ENCODE results near the gene RGCC. TPM values are rescaled to one million over a fixed set of nuclear protein-coding genes. Genes with fewer than 3 reads are reported as not detected.
"Not testable (repeated sequence)": the region's sequence is repeated elsewhere in the genome, so short reads cannot be mapped to it uniquely, and the experiment has no call there.

Gene RGCC
- total and polyA plus RNA-seq, 8 donors: 93.4 to 196 (median 143) TPM

GRCh38 chr13:41500511-41500910 lies 43.2 kb downstream of the RGCC start:
- no peaks in the 10 kb centered on the region for H3K27me3 ChIP-seq
- H3K27ac ChIP-seq: no peak overlapping the region
- intact Hi-C loops (cut with DNase I): no loop called here
- H3K36me3 ChIP-seq: no peaks in the 10 kb centered on the region
- ATAC-seq (peak; percentile 75), DNase-seq (no peak)
- H3K4me3 ChIP-seq: no peak overlapping the region
- TF ChIP-seq, protein P1, sequence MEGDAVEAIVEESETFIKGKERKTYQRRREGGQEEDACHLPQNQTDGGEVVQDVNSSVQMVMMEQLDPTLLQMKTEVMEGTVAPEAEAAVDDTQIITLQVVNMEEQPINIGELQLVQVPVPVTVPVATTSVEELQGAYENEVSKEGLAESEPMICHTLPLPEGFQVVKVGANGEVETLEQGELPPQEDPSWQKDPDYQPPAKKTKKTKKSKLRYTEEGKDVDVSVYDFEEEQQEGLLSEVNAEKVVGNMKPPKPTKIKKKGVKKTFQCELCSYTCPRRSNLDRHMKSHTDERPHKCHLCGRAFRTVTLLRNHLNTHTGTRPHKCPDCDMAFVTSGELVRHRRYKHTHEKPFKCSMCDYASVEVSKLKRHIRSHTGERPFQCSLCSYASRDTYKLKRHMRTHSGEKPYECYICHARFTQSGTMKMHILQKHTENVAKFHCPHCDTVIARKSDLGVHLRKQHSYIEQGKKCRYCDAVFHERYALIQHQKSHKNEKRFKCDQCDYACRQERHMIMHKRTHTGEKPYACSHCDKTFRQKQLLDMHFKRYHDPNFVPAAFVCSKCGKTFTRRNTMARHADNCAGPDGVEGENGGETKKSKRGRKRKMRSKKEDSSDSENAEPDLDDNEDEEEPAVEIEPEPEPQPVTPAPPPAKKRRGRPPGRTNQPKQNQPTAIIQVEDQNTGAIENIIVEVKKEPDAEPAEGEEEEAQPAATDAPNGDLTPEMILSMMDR (IDR thresholded peaks at IDR 0.05): no peak
- H3K9me3 ChIP-seq: peaks cover 0 to 6% of the 10 kb centered on the region in 2 donors
- peaks cover 0 to 7% of the 10 kb centered on the region in 2 donors for H3K4me1 ChIP-seq

GRCh38 chr13:41501281-41501680 lies 43.9 kb downstream of the RGCC start:
- no peaks in the 10 kb centered on the region for H3K27me3 ChIP-seq
- H3K36me3 ChIP-seq: no peaks in the 10 kb centered on the region
- intact Hi-C loops (cut with DNase I): no loop called here
- ATAC-seq: no peak
- TF ChIP-seq, protein P1 (IDR thresholded peaks at IDR 0.05): no peak
- no peak for DNase-seq
- no peak overlapping the region for H3K27ac ChIP-seq
- H3K4me1 ChIP-seq: peaks cover 0 to 7% of the 10 kb centered on the region in 2 donors
- no peak overlapping the region for H3K4me3 ChIP-seq
- H3K9me3 ChIP-seq: peaks cover 0 to 6% of the 10 kb centered on the region in 2 donors

DNA sequence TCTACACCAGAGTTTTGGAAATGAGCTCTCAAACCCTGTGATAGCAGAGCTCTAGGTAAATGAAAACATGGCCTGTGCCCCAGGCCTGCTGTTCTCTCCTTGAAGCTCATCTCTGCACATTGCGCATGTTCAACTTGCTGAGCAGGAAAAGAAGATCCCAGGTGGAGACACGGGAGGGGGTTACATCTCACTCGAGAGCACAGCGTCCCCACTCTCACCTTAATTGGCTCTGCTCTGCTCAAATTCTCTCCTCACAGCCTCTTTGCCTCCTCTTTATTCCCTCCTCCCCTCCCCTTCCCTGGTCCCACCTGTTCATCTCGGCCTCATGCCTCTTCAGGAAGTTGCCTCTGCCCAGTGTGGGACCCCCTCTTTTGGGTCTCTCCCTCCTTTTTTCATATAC lies 44.7 kb downstream of the RGCC start:
- DNase-seq (no peak), ATAC-seq (no peak)
- intact Hi-C loops (cut with DNase I): no loop called here
- Histone ChIP-seq H3K27me3 (no peaks in the 10 kb centered on the region), H3K27ac (no peak overlapping the region), H3K4me3 (no peak overlapping the region), H3K9me3 (peaks cover 0 to 6% of the 10 kb centered on the region in 2 donors), H3K4me1 (peaks cover 0 to 7% of the 10 kb centered on the region in 2 donors), H3K36me3 (no peaks in the 10 kb centered on the region)
- TF ChIP-seq, protein P1 (IDR thresholded peaks at IDR 0.05): no peak

- ATAC-seq (no peak), DNase-seq (no peak)
- Histone ChIP-seq H3K4me3 (no peak overlapping the region), H3K4me1 (peaks cover 0 to 7% of the 10 kb centered on the region in 2 donors), H3K9me3 (peaks cover 0 to 6% of the 10 kb centered on the region in 2 donors), H3K27ac (no peak overlapping the region), H3K27me3 (no peaks in the 10 kb centered on the region), H3K36me3 (no peaks in the 10 kb centered on the region)
- intact Hi-C loops (cut with DNase I): no loop called here
- TF ChIP-seq, protein P1 (IDR thresholded peaks at IDR 0.05): no peak
Observed at GRCh38 chr13:41502673-41503072, 45.3 kb downstream of the RGCC start.

GRCh38 chr13:41503356-41503755 lies 46.0 kb downstream of the RGCC start:
- no peak overlapping the region for H3K4me3 ChIP-seq
- TF ChIP-seq, protein P1 (IDR thresholded peaks at IDR 0.05): no peak
- H3K36me3 ChIP-seq: no peaks in the 10 kb centered on the region
- H3K27me3 ChIP-seq: no peaks in the 10 kb centered on the region
- DNase-seq (no peak), ATAC-seq (no peak)
- H3K9me3 ChIP-seq: peaks cover 0 to 6% of the 10 kb centered on the region in 2 donors
- peaks cover 0 to 7% of the 10 kb centered on the region in 2 donors for H3K4me1 ChIP-seq
- intact Hi-C loops (cut with DNase I): no loop called here
- H3K27ac ChIP-seq: no peak overlapping the region

DNA sequence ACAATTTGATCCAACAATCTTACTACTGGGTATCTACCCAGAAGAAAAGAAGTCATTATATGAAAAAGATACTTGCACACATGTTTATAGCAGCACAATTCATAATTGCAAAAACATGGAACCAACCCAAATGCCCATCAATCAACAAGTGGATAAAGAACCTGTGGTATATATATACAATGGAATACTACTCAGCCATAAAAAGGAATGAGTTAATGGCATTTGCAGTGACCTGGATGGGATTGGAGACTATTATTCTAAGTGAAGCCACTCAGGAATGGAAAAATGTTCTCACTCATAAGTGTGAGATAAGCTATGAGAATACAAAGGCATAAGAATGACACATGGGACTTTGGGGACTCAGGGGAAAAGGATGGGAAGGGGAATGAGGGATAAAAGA lies 47.3 kb downstream of the RGCC start:
- H3K9me3 ChIP-seq; DNase-seq; H3K4me3 ChIP-seq; H3K27me3 ChIP-seq; H3K27ac ChIP-seq; intact Hi-C loops (cut with DNase I); H3K4me1 ChIP-seq; ATAC-seq; H3K36me3 ChIP-seq: not testable (repeated sequence)
